GM23338 (cell line): ENCODE measurements around the gene C16orf82. TPM values are rescaled to one million over a fixed set of nuclear protein-coding genes. Genes with fewer than 3 reads are reported as not detected.

ENCODE experiments used
- ATAC-seq: fragments of 200-7000 bp; cut with Tn5 transposase; 3 replicates; pipeline ENCODE4 v1.9.1; 2020
- DNase-seq: peaks from one replicate; pipeline ENCODE4 v3.0.0-alpha.2; 2015; ENCODE audit warnings: low spot score
- H2AFZ ChIP-seq: fragments of 200-600 bp; sonication (generic); 2 replicates; pipeline ENCODE4 v1.8.0; 2016; ENCODE audit warnings: antibody characterized with exemption, mild to moderate bottlenecking, moderate library complexity
- H3F3A ChIP-seq: fragments of 200-600 bp; sonication (generic); replicated peaks from 2 replicates; pipeline ENCODE4 v1.8.0; 2017; ENCODE audit warnings: antibody characterized with exemption, mixed run types, low read depth
- H3K27ac ChIP-seq: fragments of 200-600 bp; sonication (generic); 2 replicates; pipeline ENCODE4 v1.6.1; 2016; ENCODE audit warnings: low read depth
- H3K27me3 ChIP-seq: fragments of 200-600 bp; sonication (generic); 2 replicates; pipeline ENCODE4 v1.8.0; 2016; ENCODE audit warnings: mild to moderate bottlenecking, mixed run types, moderate library complexity; ENCODE audit not compliant: insufficient read depth
- H3K36me3 ChIP-seq: fragments of 200-600 bp; sonication (generic); 2 replicates; pipeline ENCODE4 v1.8.0; 2016; ENCODE audit warnings: mild to moderate bottlenecking; ENCODE audit not compliant: insufficient read depth
- H3K4me1 ChIP-seq: fragments of 200-600 bp; sonication (generic); 2 replicates; pipeline ENCODE4 v1.8.0; 2016; ENCODE audit warnings: mild to moderate bottlenecking, moderate library complexity; ENCODE audit not compliant: insufficient read depth
- H3K4me2 ChIP-seq: fragments of 200-600 bp; sonication (generic); 2 replicates; pipeline ENCODE4 v1.7.1; 2017; ENCODE audit warnings: mixed run types
- H3K4me3 ChIP-seq: fragments of 200-600 bp; sonication (generic); 2 replicates; pipeline ENCODE4 v1.6.1; 2016; ENCODE audit warnings: mixed run types
- H3K79me2 ChIP-seq: fragments of 200-600 bp; sonication (generic); replicated peaks from 2 replicates; pipeline ENCODE4 v1.8.0; 2017; ENCODE audit warnings: mild to moderate bottlenecking; ENCODE audit not compliant: insufficient read depth
- H3K9me2 ChIP-seq: fragments of 200-600 bp; sonication (generic); 2 replicates; pipeline ENCODE4 v1.8.0; 2017; ENCODE audit not compliant: insufficient read depth
- H4K20me1 ChIP-seq: fragments of 200-600 bp; sonication (generic); replicated peaks from 2 replicates; pipeline ENCODE4 v1.8.0; 2017; ENCODE audit warnings: mild to moderate bottlenecking; ENCODE audit not compliant: insufficient read depth
- H3K27ac Mint-ChIP-seq: 2 replicates; pipeline ENCODE4 v1.8.0; 2020; ENCODE audit warnings: inconsistent platforms, mild to moderate bottlenecking, moderate library complexity, mixed read lengths
- H3K27me3 Mint-ChIP-seq: 3 replicates; pipeline ENCODE4 v1.8.0; 2022; ENCODE audit warnings: low read depth, mild to moderate bottlenecking, moderate library complexity, mixed read lengths, inconsistent platforms; ENCODE audit not compliant: insufficient read depth, poor library complexity
- H3K36me3 Mint-ChIP-seq: 3 replicates; pipeline ENCODE4 v1.8.0; 2021; ENCODE audit warnings: low read depth, mild to moderate bottlenecking, inconsistent platforms, moderate library complexity, mixed read lengths
- H3K4me1 Mint-ChIP-seq: 3 replicates; pipeline ENCODE4 v1.8.0; 2020; ENCODE audit warnings: mild to moderate bottlenecking, inconsistent platforms, mixed read lengths
- H3K4me3 Mint-ChIP-seq: 3 replicates; pipeline ENCODE4 v1.8.0; 2021; ENCODE audit warnings: moderate library complexity, mild to moderate bottlenecking, inconsistent platforms, mixed read lengths
- H3K9me3 Mint-ChIP-seq: 3 replicates; pipeline ENCODE4 v1.8.0; 2020; ENCODE audit warnings: moderate library complexity, mild to moderate bottlenecking, inconsistent platforms, mixed read lengths
- CREB1 ChIP-seq: fragments of 250-450 bp; sonication (Bioruptor Pico); IDR thresholded peaks from 2 replicates; pipeline ENCODE4 v1.5.0; 2020; ENCODE audit warnings: low read depth, mild to moderate bottlenecking, moderate library complexity
- EZH2 ChIP-seq: fragments of 200-600 bp; sonication (generic); IDR thresholded peaks from one replicate; pipeline ENCODE4 v1.8.0; 2017; ENCODE audit warnings: antibody characterized with exemption, mild to moderate bottlenecking, low read depth; ENCODE audit not compliant: unreplicated experiment
- EZH2phosphoT487 ChIP-seq: fragments of 200-600 bp; sonication (generic); IDR thresholded peaks from one replicate; pipeline ENCODE4 v1.8.1; 2018; ENCODE audit warnings: antibody characterized with exemption; ENCODE audit not compliant: unreplicated experiment
- JUNB ChIP-seq: IDR thresholded peaks from one replicate; pipeline ENCODE4 v1.6.1; 2016; ENCODE audit warnings: antibody characterized with exemption; ENCODE audit not compliant: unreplicated experiment
- NANOG ChIP-seq: IDR thresholded peaks from 2 replicates; pipeline ENCODE4 v1.6.1; 2016; ENCODE audit warnings: antibody characterized with exemption, borderline replicate concordance
- POLR2AphosphoS5 ChIP-seq: IDR thresholded peaks from 2 replicates; pipeline ENCODE4 v1.6.1; 2016; ENCODE audit warnings: antibody characterized with exemption, low read depth
- STAT1 ChIP-seq: IDR thresholded peaks from one replicate; pipeline ENCODE4 v1.6.1; 2016; ENCODE audit warnings: antibody characterized with exemption; ENCODE audit not compliant: unreplicated experiment
- ZNF114 ChIP-seq: fragments of 250-450 bp; sonication (Bioruptor Pico); IDR thresholded peaks from 2 replicates; pipeline ENCODE4 v1.5.0; 2020; ENCODE audit warnings: mild to moderate bottlenecking, moderate library complexity
- ZNF331 ChIP-seq: fragments of 250-450 bp; sonication (Bioruptor Pico); IDR thresholded peaks from 2 replicates; pipeline ENCODE4 v1.5.0; 2020; ENCODE audit warnings: low read depth, mild to moderate bottlenecking, moderate library complexity
- polyA plus RNA-seq: library from polyadenylated mRNA; unstranded; fragments of >200 nt; fragmentation: Nextera tagmentation; extraction: Ambion mirVana; gene quantifications from 2 replicates; pipeline ENCODE4 v1.2.1, GENCODE V29; 2016
- total RNA-seq: library from RNA; depleted of rRNA; stranded (reverse); fragments of >200 nt; shearing (Covaris generic); gene quantifications from 2 replicates; pipeline ENCODE4 v1.2.3, GENCODE V29; 2014
- TF ChIP-seq, protein P1 (sequence below): IDR thresholded peaks from 2 replicates; pipeline ENCODE4 v1.6.1; 2016; ENCODE audit warnings: antibody characterized with exemption
- TF ChIP-seq, protein P2 (sequence below): IDR thresholded peaks from one replicate; pipeline ENCODE4 v1.6.1; 2018; ENCODE audit warnings: antibody characterized with exemption; ENCODE audit not compliant: unreplicated experiment
- TF ChIP-seq, protein P3 (sequence below): fragments of 250-450 bp; sonication (Bioruptor Pico); IDR thresholded peaks from 2 replicates; pipeline ENCODE4 v1.5.0; 2020; ENCODE audit warnings: mild to moderate bottlenecking, moderate library complexity
- TF ChIP-seq, protein P4 (sequence below), 2 experiments: fragments of 200-600 bp in 1 of 2; sonication (generic) in 1 of 2; conservative IDR thresholded peaks; 2 replicates each; pipeline versions ENCODE4 v1.5.1 to v1.6.1; 2016 to 2017; ENCODE audit warnings: antibody characterized with exemption in 2 of 2, low read depth in 2 of 2, mild to moderate bottlenecking in 2 of 2, moderate library complexity in 1 of 2

The C16orf82 gene
- total and polyA plus RNA-seq, 2 experiments from 2014 or later: not detected

DNA sequence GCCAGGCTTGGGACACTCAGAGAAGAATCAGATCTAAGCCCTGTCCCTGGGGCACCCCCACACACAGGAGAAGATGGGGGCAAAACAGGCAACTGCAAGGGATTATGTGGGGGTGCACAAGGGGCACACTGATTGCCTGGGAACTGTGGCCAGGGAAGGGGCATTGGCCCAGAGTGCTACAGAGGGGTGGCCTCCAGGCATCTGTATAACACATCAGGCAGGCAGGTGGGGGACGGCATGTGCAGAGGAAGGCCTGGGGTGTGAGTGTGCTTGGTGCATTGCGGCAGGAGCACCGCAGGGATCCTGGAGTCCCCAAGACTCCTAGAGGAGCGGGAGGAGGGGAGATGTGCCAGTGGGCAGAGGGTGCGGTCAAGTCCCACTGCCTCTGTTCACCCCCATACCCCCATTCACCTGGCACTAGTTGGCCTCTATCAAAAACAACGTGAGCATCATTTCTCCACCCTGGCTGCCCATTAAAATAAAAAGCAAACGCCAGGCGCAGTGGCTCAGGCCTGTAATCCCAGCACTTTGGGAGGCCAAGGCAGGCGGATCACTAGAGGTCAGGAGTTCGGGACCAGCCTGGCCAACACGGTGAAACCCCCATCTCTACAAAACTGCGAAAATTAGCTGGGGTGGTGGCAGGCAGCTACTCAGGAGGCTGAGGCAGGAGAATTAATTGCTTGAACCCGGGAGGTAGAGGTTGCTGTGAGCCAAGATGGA lies 41.5 kb downstream of the C16orf82 start:
- 0 out of 3 replicates have a peak, but pooled peaks cover 4% of the 10 kb centered on the region for H3K36me3 Mint-ChIP-seq
- Histone ChIP-seq H3K27me3 (no peaks in the 10 kb centered on the region), H3K4me3 (no peak overlapping the region), H3K9me2 (no peaks in the 10 kb centered on the region), H3K36me3 (no peaks in the 10 kb centered on the region), H3F3A (no peaks in the 10 kb centered on the region), H3K4me2 (no peak overlapping the region), H4K20me1 (no peaks in the 10 kb centered on the region), H2AFZ (no peak overlapping the region), H3K27ac (no peak overlapping the region), H3K79me2 (no peaks in the 10 kb centered on the region), H3K4me1 (peaks cover 5% of the 10 kb centered on the region; the same call in 1 of the 2 replicates)
- H3K4me3 Mint-ChIP-seq: no peak overlapping the region
- H3K9me3 Mint-ChIP-seq: peaks cover 58% of the 10 kb centered on the region
- no peak overlapping the region for H3K27ac Mint-ChIP-seq
- TF ChIP-seq POLR2AphosphoS5: no peak
- TF ChIP-seq CREB1 (CRISPR knock-in tag): no peak
- TF ChIP-seq, protein P1, sequence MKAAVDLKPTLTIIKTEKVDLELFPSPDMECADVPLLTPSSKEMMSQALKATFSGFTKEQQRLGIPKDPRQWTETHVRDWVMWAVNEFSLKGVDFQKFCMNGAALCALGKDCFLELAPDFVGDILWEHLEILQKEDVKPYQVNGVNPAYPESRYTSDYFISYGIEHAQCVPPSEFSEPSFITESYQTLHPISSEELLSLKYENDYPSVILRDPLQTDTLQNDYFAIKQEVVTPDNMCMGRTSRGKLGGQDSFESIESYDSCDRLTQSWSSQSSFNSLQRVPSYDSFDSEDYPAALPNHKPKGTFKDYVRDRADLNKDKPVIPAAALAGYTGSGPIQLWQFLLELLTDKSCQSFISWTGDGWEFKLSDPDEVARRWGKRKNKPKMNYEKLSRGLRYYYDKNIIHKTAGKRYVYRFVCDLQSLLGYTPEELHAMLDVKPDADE: no peak
- TF ChIP-seq JUNB: no peak
- TF ChIP-seq, protein P2, sequence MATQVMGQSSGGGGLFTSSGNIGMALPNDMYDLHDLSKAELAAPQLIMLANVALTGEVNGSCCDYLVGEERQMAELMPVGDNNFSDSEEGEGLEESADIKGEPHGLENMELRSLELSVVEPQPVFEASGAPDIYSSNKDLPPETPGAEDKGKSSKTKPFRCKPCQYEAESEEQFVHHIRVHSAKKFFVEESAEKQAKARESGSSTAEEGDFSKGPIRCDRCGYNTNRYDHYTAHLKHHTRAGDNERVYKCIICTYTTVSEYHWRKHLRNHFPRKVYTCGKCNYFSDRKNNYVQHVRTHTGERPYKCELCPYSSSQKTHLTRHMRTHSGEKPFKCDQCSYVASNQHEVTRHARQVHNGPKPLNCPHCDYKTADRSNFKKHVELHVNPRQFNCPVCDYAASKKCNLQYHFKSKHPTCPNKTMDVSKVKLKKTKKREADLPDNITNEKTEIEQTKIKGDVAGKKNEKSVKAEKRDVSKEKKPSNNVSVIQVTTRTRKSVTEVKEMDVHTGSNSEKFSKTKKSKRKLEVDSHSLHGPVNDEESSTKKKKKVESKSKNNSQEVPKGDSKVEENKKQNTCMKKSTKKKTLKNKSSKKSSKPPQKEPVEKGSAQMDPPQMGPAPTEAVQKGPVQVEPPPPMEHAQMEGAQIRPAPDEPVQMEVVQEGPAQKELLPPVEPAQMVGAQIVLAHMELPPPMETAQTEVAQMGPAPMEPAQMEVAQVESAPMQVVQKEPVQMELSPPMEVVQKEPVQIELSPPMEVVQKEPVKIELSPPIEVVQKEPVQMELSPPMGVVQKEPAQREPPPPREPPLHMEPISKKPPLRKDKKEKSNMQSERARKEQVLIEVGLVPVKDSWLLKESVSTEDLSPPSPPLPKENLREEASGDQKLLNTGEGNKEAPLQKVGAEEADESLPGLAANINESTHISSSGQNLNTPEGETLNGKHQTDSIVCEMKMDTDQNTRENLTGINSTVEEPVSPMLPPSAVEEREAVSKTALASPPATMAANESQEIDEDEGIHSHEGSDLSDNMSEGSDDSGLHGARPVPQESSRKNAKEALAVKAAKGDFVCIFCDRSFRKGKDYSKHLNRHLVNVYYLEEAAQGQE: no peak
- no peak for TF ChIP-seq EZH2
- TF ChIP-seq STAT1: no peak
- no peak for TF ChIP-seq NANOG
- TF ChIP-seq ZNF114 (CRISPR knock-in tag): no peak
- TF ChIP-seq, protein P3, sequence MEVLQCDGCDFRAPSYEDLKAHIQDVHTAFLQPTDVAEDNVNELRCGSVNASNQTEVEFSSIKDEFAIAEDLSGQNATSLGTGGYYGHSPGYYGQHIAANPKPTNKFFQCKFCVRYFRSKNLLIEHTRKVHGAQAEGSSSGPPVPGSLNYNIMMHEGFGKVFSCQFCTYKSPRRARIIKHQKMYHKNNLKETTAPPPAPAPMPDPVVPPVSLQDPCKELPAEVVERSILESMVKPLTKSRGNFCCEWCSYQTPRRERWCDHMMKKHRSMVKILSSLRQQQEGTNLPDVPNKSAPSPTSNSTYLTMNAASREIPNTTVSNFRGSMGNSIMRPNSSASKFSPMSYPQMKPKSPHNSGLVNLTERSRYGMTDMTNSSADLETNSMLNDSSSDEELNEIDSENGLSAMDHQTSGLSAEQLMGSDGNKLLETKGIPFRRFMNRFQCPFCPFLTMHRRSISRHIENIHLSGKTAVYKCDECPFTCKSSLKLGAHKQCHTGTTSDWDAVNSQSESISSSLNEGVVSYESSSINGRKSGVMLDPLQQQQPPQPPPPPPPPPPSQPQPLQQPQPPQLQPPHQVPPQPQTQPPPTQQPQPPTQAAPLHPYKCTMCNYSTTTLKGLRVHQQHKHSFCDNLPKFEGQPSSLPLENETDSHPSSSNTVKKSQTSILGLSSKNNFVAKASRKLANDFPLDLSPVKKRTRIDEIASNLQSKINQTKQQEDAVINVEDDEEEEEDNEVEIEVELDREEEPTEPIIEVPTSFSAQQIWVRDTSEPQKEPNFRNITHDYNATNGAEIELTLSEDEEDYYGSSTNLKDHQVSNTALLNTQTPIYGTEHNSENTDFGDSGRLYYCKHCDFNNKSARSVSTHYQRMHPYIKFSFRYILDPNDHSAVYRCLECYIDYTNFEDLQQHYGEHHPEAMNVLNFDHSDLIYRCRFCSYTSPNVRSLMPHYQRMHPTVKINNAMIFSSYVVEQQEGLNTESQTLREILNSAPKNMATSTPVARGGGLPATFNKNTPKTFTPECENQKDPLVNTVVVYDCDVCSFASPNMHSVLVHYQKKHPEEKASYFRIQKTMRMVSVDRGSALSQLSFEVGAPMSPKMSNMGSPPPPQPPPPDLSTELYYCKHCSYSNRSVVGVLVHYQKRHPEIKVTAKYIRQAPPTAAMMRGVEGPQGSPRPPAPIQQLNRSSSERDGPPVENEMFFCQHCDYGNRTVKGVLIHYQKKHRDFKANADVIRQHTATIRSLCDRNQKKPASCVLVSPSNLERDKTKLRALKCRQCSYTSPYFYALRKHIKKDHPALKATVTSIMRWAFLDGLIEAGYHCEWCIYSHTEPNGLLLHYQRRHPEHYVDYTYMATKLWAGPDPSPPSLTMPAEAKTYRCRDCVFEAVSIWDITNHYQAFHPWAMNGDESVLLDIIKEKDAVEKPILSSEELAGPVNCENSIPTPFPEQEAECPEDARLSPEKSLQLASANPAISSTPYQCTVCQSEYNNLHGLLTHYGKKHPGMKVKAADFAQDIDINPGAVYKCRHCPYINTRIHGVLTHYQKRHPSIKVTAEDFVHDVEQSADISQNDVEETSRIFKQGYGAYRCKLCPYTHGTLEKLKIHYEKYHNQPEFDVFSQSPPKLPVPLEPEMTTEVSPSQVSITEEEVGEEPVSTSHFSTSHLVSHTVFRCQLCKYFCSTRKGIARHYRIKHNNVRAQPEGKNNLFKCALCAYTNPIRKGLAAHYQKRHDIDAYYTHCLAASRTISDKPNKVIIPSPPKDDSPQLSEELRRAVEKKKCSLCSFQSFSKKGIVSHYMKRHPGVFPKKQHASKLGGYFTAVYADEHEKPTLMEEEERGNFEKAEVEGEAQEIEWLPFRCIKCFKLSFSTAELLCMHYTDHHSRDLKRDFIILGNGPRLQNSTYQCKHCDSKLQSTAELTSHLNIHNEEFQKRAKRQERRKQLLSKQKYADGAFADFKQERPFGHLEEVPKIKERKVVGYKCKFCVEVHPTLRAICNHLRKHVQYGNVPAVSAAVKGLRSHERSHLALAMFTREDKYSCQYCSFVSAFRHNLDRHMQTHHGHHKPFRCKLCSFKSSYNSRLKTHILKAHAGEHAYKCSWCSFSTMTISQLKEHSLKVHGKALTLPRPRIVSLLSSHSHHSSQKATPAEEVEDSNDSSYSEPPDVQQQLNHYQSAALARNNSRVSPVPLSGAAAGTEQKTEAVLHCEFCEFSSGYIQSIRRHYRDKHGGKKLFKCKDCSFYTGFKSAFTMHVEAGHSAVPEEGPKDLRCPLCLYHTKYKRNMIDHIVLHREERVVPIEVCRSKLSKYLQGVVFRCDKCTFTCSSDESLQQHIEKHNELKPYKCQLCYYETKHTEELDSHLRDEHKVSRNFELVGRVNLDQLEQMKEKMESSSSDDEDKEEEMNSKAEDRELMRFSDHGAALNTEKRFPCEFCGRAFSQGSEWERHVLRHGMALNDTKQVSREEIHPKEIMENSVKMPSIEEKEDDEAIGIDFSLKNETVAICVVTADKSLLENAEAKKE (CRISPR knock-in tag): no peak
- TF ChIP-seq ZNF331 (CRISPR knock-in tag): no peak
- no peak for TF ChIP-seq EZH2phosphoT487
- TF ChIP-seq, protein P4, sequence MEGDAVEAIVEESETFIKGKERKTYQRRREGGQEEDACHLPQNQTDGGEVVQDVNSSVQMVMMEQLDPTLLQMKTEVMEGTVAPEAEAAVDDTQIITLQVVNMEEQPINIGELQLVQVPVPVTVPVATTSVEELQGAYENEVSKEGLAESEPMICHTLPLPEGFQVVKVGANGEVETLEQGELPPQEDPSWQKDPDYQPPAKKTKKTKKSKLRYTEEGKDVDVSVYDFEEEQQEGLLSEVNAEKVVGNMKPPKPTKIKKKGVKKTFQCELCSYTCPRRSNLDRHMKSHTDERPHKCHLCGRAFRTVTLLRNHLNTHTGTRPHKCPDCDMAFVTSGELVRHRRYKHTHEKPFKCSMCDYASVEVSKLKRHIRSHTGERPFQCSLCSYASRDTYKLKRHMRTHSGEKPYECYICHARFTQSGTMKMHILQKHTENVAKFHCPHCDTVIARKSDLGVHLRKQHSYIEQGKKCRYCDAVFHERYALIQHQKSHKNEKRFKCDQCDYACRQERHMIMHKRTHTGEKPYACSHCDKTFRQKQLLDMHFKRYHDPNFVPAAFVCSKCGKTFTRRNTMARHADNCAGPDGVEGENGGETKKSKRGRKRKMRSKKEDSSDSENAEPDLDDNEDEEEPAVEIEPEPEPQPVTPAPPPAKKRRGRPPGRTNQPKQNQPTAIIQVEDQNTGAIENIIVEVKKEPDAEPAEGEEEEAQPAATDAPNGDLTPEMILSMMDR (conservative IDR thresholded peaks at IDR 0.05; ENCODE audit: low read depth in 2 of 2): no peak
- DNase-seq (no peak), ATAC-seq (no peak)
- peaks cover 3% of the 10 kb centered on the region; the same call in 1 of the 3 replicates for H3K4me1 Mint-ChIP-seq
- peaks cover 4% of the 10 kb centered on the region for H3K27me3 Mint-ChIP-seq
